Glutamatergic neuron (in vitro differentiated cells): ENCODE results near the gene GLRX3. TPM values are rescaled to one million over a fixed set of nuclear protein-coding genes. Genes with fewer than 3 reads are reported as not detected.

ENCODE experiments used
- DNase-seq: peaks from one replicate; pipeline ENCODE4 v3.0.0; 2022
- H3K27ac Mint-ChIP-seq: one replicate; pipeline ENCODE4 v1.8.0; 2020; ENCODE audit warnings: mild to moderate bottlenecking, mixed read lengths, inconsistent platforms; ENCODE audit not compliant: unreplicated experiment
- H3K27me3 Mint-ChIP-seq: one replicate; pipeline ENCODE4 v1.8.0; 2020; ENCODE audit warnings: mild to moderate bottlenecking, moderate library complexity, mixed read lengths, inconsistent platforms; ENCODE audit not compliant: unreplicated experiment
- H3K36me3 Mint-ChIP-seq: one replicate; pipeline ENCODE4 v1.8.0; 2020; ENCODE audit warnings: mild to moderate bottlenecking, mixed read lengths, inconsistent platforms; ENCODE audit not compliant: unreplicated experiment
- H3K4me1 Mint-ChIP-seq: one replicate; pipeline ENCODE4 v1.8.0; 2020; ENCODE audit warnings: mild to moderate bottlenecking, low read depth, mixed read lengths, inconsistent platforms; ENCODE audit not compliant: unreplicated experiment
- H3K4me3 Mint-ChIP-seq: one replicate; pipeline ENCODE4 v1.8.0; 2020; ENCODE audit warnings: mild to moderate bottlenecking, mixed read lengths, inconsistent platforms; ENCODE audit not compliant: unreplicated experiment
- H3K9me3 Mint-ChIP-seq: one replicate; pipeline ENCODE4 v1.8.0; 2020; ENCODE audit warnings: mild to moderate bottlenecking, moderate library complexity, mixed read lengths, inconsistent platforms; ENCODE audit not compliant: unreplicated experiment
- CTCF ChIP-seq: fragments of 200-600 bp; sonication (generic); IDR thresholded peaks from one replicate; pipeline ENCODE4 v1.5.0; 2021; ENCODE audit not compliant: partially characterized antibody, unreplicated experiment
- total RNA-seq: library from RNA; stranded (reverse); fragmentation: NEBNext Ultra II Directional; extraction: Animal tissue kit (Norgen Biotek cat#: 25700); gene quantifications from one replicate; pipeline ENCODE4 v1.2.1, GENCODE V29; 2021; ENCODE audit not compliant: unreplicated experiment

GLRX3 gene
- total RNA-seq, 1 donor from 2014 or later = 80.1 TPM

GRCh38 chr10:130206216-130206737, 70.1 kb downstream of the GLRX3 start:
- H3K4me3 Mint-ChIP-seq = no peak overlapping the region
- peaks cover 6% of the 10 kb centered on the region for H3K36me3 Mint-ChIP-seq
- H3K27me3 Mint-ChIP-seq = no peaks in the 10 kb centered on the region
- no peak for DNase-seq
- H3K9me3 Mint-ChIP-seq = peaks cover 7% of the 10 kb centered on the region
- TF ChIP-seq CTCF = no peak
- no peaks in the 10 kb centered on the region for H3K4me1 Mint-ChIP-seq
- H3K27ac Mint-ChIP-seq = no peak overlapping the region

GRCh38 chr10:130207205-130207604, 71.0 kb downstream of the GLRX3 start:
- Mint-ChIP-seq H3K9me3 (peaks cover 5% of the 10 kb centered on the region), H3K4me3 (no peak overlapping the region)

DNA sequence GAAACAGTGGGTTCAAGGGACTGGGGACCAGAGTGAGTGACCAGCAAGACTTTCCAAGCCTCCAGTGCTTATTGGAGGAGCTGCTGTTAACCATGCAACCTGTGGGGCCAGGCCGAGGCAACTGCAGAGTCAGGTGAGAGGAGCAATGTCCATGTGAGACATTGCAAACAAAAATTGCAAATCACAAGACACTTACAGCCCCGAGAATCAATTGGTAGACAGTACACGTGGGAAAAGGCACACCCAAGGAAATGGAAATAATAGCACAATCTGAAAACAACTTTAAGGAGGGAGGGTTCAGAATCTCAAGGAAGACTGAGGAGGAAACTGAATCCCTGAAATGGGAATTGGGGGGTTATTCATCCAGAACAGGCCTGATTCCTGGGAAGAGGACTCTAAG, 72.6 kb downstream of the GLRX3 start:
- Mint-ChIP-seq H3K36me3 (peaks cover 6% of the 10 kb centered on the region), H3K4me1 (no peaks in the 10 kb centered on the region), H3K9me3 (peaks cover 5% of the 10 kb centered on the region), H3K27me3 (peaks cover 1% of the 10 kb centered on the region), H3K27ac (no peak overlapping the region), H3K4me3 (no peak overlapping the region)
- no peak for DNase-seq
- TF ChIP-seq CTCF = no peak

More at GRCh38 chr10:130207205-130207604, 71.0 kb downstream of the GLRX3 start:
- no peaks in the 10 kb centered on the region for H3K4me1 Mint-ChIP-seq
- peaks cover 6% of the 10 kb centered on the region for H3K36me3 Mint-ChIP-seq
- H3K27ac Mint-ChIP-seq = no peak overlapping the region
- H3K27me3 Mint-ChIP-seq = no peaks in the 10 kb centered on the region
- no peak for DNase-seq
- TF ChIP-seq CTCF = no peak

- no peak overlapping the region for H3K4me3 Mint-ChIP-seq
- peaks cover 4% of the 10 kb centered on the region for H3K4me1 Mint-ChIP-seq
- H3K27ac Mint-ChIP-seq = no peak overlapping the region
- peaks cover 1% of the 10 kb centered on the region for H3K27me3 Mint-ChIP-seq
- no peak for DNase-seq
- H3K36me3 Mint-ChIP-seq = peaks cover 10% of the 10 kb centered on the region
- H3K9me3 Mint-ChIP-seq = peaks cover 19% of the 10 kb centered on the region
- TF ChIP-seq CTCF = no peak
These were observed 76.6 kb downstream of the GLRX3 start for GRCh38 chr10:130212746-130213145.

- no peak for TF ChIP-seq CTCF
- H3K4me1 Mint-ChIP-seq = peaks cover 4% of the 10 kb centered on the region
- DNase-seq = no peak
- no peak overlapping the region for H3K4me3 Mint-ChIP-seq
- H3K36me3 Mint-ChIP-seq = peaks cover 10% of the 10 kb centered on the region
- H3K27ac Mint-ChIP-seq = no peak overlapping the region
- H3K9me3 Mint-ChIP-seq = peaks cover 19% of the 10 kb centered on the region
- peaks cover 1% of the 10 kb centered on the region for H3K27me3 Mint-ChIP-seq
These were observed 77.3 kb downstream of the GLRX3 start for GRCh38 chr10:130213286-130214080.
